MV-4-11 (cell line): ENCODE measurements around the gene ALS2.

Source experiments
- DNase-seq: peaks from one replicate; lab custom pipeline; 2025; lab: John Stamatoyannopoulos, UW

ALS2 gene

DNA sequence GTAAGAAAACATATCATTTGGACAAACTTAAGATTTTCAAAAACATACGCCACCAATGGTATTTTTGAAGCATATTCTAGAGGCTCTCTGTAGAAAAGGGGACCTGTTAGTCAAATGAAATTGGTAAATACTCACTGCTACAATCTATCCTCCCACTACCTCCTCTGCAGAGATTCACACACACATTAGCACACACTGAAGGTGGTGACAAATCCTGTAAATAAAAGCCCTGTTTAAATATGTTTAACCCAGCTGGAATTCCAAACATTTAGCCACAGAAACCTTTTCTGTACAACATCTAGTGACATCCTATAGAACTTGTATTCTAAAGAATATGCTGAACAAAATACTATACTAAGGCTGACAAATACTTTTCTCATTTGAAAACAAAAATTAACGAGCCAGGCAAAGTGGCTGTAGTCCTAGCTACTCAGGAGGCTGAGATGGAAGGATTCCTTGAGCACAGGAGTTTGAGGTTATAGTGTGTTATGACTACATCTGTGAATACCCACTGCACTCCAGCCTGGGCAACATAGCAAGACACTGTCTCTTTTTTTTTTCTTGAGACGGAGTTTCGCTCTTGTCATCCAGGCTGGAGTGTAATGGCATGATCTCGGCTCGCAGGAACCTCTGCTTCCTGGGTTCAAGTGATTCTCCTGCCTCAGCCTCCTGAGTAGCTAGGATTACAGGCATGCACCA, 25.9 kb downstream of the ALS2 start:
- DNase-seq, result no peak

DNA sequence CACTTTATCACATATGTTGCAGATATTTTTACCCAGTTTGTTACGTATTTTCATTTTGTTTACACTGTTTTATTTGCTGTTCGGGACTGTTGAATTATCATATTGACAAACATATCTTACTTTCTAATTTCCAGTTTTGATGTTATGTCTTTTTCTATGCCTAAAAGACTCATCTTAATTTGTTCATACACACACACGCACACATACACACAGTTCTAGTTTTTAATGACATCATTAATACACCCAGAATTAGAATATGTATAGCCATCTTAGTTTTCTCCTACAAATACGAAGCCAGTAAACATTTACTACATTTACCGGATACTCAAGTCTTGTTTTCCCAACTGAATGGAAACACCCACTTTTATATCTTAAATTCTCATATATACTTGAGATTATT, 29.2 kb downstream of the ALS2 start:
- no peak for DNase-seq

DNA sequence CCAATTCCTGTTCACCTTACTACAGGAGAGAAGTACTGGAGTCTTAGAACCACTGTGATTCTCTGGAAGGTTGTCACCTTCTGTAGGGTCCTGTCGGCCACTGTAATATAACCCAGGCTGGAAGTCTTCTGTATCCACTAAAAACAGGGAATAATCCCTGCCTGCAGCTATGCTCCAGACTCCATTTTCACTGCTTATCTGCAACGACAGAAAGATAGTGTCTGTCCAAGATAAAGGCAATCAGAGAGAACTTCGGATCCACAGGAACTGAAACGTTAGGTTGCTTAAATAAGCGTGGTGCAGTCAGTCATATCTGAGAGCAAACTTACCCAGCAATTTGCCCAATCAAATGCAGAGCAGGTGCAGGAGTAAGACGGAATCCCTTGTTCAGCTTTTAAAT, 34.2 kb downstream of the ALS2 start:
- DNase-seq, result no peak

DNA sequence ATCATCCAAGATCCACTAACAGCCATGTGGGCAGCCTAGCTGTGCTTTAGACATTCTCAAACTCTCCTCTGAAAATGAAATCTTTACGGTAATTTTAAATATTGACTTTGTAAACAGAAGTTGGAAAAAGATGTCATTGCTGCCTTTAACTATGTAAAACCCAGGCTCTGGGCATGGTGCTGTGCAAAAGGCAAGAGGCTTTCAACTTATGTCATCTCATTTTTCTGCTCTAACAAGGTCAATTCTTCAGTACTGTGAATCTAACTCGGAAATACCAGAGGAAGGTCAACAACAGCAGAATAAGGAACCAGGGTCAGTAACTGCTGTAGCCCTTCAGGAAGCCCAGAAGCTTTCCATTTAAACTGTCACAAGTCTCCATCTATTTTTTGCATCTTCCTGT, 45.2 kb downstream of the ALS2 start:
- peak; percentile 13 for DNase-seq

DNA sequence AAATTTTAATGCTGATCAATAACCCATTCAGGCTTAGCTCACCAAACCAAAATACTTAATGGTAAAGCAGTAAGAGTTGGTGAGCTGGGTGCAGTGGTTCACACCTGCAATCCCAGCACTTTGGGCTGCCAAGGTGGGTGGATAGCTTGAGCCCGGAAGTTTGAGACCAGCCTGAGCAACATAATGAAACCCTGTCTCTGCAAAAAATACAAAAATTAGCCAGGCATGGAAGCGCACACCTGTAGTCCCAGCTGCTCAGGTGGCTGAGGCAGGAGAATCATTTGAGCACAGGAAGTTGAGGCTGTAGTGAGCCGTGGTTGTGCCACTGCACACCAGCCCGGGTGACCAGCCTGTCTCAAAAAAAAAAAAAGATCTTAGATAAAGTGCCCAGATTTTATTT, 46.6 kb downstream of the ALS2 start:
- DNase-seq, result no peak

DNA sequence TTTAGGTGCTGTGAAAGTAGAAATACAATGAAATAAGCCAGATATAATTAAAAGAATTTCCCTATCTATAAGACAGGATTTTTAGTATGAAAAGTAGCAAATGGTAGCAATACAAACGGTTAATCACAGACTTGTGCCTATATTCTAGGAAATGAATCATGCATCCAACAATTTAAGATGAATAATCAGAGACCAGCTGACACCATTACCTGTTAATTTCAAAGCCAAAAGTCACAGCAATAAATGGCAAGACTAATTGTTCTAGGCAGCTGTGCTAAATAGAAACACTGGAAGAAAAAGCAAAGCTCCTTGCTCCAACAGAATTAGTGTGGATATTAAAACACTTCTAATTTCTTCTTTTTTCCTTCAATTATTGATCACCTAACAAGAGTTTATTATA, 47.2 kb downstream of the ALS2 start:
- DNase-seq, result no peak

DNA sequence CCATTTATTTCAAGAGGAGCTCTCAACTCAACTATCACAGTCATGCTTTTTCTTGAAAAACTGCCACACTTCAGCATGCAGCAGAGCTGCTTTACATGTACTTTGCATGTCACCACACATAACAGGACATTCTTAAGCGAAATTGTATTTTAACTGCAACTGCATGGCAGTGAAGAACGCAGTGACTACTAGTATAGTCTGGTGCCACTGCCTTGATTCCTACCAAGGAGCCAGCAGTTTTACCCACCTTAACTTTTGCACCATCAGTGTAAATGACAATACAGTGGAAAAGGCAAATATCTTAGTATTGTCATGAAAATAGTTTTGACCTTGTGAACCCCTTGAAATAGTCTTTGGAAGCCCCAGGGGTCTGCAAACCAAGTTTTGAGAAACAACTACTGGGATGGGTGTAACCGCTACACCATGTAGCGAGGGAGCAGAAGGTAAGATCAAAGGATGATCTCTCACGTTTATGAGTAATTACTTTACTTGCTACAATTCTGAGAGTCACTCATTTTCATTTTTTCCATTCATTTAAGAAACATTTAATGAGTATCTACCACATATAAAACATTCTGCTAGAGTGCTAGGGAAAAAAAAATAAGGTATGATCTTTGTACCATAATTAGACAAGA, 50.0 kb downstream of the ALS2 start:
- no peak for DNase-seq

DNA sequence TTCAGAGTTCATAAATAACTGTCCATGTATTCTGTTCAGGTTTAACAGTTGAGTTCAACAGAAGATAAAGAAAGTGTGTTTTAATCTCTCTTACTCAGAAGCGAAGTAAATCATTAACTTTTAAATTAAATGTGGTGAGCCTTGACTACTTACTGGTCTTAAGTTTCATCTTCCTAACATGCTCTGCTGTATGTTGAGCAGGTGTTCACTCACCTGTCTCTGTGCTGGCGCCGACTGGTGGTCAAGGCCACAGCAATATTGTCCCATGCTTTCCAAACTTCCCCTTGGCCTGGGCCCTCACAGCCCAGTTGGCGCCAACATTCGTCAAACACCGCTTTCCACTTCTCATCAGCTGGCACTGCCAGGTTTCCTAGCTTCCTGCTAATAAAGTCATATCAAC, 65.3 kb downstream of the ALS2 start:
- no peak for DNase-seq

DNA sequence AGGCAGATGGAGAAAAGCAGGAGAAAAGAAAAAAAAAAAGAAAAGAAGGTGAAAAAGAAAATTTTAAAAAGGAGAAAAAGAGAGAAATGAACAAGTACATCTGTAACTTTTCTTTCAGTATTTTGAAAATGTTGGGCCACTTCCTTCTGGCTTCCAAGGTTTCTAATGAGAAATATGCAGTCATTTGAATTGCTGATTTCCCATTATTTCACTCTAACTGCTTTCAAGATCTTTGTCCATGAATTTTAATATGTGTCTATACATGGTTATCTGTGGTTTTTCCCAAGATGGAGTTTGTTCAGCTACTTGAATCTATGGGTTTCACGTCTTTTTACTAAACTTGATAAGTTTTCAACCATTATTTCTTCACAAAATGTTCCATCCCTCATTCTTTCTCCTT, 68.0 kb downstream of the ALS2 start:
- DNase-seq, result no peak

DNA sequence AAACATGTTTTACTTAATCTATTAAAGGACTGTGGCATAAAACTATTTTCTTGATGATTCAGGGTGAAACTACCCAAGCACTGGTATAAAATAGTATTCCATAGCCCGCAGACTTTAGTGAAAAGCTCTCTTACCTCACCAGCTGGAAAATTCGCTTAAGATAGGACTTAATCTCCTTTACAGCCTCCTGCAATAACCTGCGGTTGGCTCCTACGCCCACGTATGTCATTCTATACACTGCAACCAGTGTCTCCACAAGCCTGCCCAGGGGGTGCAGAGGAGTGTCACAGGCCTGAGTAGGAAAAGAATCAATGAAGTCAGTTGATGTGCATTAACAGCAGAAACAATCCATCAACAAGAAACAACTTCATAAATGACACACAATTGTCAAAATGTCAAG, 71.0 kb downstream of the ALS2 start:
- DNase-seq, result no peak

DNA sequence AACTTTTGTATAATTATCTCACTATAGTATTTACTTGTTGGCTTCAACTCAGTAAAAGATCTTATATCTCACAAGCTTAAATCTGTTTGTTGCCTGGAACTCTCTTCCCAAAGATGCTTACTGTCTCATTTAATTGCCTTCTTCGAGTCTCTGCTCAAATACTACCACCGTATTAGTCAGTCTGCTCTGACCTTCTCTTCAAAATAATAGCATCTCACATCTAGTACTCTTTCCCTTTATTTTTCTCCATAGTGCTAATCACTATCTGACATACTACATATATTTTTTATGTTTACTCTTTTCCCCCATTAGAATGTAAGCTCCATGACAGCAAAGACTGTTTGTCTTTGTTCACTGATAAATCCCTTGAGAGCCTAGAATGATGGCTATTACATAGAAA, 71.7 kb downstream of the ALS2 start:
- DNase-seq, result no peak

DNA sequence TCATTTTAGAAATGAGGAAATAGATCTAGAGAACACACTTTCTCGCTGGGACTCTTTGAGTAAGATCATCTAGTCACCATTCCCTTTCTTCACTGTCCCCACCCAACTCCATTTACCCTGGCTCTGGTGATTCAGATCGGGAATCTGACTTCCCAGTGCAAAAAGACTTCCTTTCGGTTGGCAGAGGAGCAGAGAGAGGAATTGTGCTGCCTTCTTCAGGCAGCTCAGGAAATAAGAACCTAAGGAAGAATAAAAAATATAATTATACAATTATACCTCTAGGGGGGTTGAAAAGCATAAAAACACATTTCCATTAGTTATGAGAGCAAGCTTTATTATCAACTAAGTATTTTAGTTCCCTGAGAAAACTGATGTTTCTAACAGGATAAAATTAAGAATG, 73.0 kb downstream of the ALS2 start:
- no peak for DNase-seq

DNA sequence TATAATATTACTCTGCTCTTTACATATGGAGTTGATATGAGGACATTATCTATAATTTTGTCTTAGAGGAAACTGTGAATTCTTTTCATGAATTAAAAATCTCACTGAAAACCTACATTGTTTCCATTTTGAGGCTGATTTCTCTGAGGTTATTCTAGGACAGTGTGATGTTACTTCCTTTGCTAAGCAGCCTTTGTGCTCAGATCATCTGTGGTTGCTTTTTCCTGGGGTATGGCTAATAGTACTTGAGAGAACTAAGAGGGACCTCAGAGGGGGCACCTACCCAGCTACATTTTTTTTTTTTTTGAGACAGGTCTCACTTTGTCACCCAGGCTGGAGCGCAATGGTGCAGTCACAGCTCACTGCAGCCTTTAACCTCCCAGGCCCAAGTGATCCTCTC, 73.6 kb downstream of the ALS2 start:
- no peak for DNase-seq

DNA sequence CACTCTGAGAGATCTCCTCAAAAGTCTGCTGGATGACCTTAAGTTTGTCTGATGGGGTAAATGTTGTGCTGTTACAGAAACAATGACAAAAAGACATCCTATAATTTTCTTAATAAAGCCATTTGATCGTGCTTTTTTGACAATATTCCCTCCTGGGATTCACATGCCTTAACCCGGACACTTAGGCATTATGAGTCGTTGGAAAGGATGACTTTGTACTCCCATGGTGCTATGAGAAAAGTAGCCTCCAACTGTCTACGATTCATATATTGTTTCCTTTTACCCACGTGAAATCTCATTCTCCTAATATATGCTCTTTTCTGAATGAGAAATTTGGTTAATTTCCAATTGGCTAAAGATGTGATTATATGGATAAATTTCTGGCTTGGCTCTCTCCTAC, 76.2 kb downstream of the ALS2 start:
- DNase-seq, result no peak

DNA sequence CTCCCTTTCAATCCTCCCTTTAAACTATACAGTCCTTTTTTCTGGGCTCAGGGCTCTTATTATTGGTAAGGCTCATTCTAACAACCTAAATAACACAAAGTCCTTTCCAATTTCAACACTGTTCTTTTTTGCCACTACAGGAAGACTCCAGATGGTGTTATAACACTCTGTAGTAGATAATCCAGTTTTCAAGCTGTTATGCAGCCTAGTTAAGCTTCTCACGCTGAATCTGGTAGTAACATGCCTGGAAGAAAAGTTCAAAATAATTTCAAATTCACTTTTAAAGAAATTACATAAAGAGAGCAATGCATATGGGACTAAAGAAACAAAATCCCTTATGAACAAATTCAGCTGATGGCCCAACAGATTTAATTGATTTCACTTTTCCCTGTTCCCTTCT, 79.1 kb downstream of the ALS2 start:
- no peak for DNase-seq

DNA sequence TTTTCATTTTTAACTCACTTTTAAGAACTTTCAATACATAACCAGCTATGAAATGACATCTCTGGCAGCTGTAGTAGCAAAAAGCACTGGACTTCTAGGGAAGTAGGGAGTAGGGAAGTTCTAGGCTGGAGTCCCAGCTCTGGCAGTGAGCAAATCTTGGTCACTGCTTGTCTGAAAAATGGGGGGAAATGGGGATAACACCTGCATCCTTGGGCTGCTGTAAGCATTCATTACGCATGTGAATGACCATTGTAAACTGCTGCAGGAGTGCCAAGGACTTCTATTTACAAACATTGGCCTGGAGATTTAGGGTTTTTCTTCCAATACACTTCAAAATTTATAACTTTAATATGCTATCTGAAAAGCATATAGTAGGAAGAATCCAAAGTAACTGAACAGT, 81.3 kb downstream of the ALS2 start:
- DNase-seq, result no peak

DNA sequence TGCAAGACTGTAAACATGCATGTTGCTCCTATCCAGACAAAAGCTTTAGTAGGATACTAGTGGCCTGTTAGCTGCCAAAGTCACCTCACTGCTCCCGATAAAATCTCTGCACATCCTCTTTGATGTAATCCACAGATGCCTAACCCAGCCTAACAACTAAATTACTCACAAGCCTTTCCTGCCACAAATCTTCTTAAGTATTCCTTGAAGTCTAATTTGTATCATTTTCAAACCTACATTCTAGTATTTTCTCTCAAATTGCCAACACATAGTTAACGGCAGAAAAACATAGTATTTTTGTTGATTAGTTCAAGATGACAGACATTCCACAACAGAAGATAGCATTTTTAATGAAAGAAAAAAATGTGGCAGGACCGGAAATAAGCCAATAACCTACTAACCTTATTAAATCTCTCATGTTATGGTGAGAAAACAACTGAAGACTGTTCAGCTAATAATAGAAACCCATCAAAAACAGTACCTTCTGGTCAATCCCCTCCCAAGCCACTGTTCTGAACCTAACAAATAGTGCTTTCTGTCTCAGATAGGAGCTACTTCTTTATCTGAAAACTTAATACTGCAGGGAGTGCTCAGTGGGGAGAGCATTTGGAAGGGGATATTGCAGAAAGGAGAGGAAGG, 82.0 kb downstream of the ALS2 start, which contains the start of gene MPP4:
MPP4 (minus strand) TSS at position 57 of the 639 bp plus-strand sequence. CDS start 4,690 bp downstream, outside the sequence.
- DNase-seq, result no peak

DNA sequence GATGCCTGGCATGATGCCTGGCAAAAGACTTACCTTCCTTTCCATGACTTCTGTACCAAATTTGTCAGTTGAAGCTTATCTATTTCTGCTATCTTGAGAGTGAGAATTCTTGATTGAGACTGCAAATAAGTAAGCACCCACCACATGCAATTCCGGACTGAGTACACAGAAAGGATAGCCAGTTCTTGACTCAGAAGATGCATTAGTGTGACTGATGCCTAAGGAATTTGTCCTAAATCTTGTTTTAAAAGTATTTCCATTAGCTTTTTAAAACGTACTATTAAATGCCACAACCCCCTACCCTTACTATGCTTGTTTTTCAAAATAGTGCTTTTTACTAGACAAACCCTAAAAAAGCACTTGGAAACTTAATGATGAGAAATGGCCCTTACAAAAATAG, 82.8 kb downstream of the ALS2 start:
- DNase-seq, result no peak

DNA sequence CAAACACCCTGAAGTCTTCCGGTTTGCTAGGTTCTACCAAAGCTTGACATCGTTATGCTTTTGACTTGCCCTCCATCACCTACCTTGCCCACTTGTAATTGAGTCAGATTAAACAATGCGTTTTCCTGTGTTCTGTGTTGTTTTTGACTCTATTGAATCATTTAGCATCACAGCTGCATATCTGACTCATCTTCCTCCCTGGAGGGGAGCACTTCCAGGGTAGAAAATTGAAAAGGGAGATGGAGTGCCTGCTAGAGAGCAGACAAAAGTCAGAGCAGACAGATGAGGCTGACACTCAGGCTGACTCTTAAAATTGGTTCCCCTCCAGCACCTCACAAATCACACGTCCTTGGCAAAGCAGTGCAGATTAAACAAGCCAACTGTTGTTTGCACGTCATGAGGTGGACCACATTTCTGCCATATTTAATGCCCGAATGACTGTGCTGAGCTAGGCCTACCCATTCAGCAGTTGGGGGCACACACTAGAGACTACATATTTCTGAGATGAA, 84.5 kb downstream of the ALS2 start:
- DNase-seq, result no peak

DNA sequence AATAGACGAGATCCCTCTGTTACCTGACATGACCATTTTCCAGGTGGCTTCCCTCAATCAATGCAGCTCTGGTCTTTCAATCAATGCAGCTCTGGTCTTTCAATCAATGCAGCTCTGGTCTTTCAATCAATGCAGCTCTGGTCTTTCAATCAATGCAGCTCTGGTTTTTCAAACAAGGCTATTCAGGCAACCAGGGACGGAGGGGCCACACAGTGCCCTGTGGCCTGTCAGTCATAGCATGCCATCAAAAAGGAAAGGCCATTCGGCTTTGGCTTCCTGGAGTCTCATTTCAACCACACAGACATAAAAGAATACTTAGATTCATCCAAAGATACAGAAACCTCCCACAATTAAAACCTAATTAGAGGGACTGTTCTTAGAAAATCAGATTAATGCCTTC, 95.6 kb downstream of the ALS2 start:
- no peak for DNase-seq

DNA sequence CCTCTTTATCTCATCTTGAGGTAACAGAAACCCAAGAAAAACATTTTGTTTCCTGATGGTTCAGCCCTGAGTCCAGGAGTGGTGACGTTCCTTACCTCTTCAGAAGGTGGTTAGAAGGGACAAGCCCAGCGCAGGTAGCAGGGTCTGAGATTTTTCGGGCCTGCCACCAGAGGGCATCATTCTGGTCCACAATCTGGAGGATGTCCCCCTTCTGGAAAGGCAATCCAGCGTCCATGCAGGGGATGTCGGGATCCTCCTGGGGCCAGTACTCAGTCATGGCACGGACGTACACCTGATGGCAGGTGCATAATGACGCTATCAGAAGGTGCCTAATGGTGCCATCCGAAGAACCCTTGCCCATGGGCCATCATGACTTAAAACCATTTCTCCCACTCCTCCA, 100.0 kb downstream of the ALS2 start:
- no peak for DNase-seq

DNA sequence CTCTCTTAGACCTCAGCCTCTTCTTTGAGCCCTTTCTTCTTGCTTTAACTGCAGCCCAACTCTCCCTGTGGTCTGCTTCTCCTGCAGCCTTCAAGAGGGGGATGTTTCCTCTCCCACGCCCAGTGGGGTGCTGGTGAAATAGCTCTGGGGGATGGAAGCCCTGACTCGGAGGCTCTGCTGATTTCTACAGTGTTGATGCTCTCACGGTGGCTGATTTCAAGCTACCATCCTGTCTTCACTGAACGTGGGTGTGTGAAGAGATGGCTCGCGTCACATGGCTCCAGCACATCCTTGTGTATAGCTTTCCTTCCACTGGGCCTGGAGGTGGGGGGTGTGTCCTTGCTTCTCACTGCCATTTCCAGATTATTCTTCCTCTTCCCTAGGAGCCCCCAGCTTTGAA, 102.3 kb downstream of the ALS2 start:
- DNase-seq, result no peak

DNA sequence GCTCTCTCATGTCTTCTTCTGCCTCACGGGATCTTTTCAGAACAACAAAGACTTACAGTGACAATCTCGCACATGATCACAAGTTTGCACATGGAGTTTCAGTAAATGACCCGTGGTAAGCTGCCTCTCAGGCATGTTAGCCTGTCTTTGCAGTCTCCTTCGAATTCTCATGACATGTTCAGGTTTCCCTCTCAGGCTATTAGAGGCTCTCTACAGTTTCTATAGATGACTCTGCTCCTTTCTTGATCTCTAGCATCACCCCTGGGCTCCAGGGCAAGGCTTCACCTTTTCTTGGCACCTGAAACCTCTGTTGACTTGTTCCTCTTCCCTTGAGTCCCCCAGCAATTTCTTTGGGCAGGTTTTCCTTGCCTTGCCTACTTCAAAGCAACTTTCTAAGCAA, 105.3 kb downstream of the ALS2 start:
- DNase-seq, result no peak
